ENCODE measurements around the gene PCP4L1. TPM values are rescaled to one million over a fixed set of nuclear protein-coding genes. Genes with fewer than 3 reads are reported as not detected.
"Not testable (repeated sequence)": the region's sequence is repeated elsewhere in the genome, so short reads cannot be mapped to it uniquely, and the experiment has no call there.

The PCP4L1 gene
- total and polyA plus RNA-seq, 9 donors = 0.69 to 20.2 (median 2.6) TPM

DNA sequence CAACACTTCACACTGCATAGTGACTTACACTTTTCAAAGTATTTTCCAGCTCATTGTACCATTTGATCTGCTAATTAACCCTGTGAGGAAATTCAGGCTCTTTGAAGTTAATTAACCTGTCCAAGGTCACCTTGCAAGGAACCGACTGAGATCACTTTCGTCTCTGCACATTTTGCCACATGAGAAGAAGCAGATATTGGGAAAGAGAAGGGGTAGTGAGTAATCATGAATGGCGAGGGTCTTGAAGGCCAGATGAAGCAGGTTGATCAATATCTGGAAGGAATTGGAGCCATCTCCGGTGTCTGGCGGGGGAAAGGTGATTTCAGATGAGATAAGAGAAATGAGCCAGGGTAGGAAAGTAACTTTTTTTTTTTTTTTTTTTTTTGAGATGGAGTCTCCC is 38.5 kb upstream of the PCP4L1 start:
- H3K36me3 ChIP-seq = no peaks in the 10 kb centered on the region
- intact Hi-C loops (cut with DNase I) = loop anchor here in 2 of 4 donors (10.0 kb wide), 2 partner anchors 85 to 165 kb away; partner anchors contain the start of gene MPZ (in 1 of the 2)
- no peak overlapping the region for H3K27ac ChIP-seq
- no peak overlapping the region for H3K4me3 ChIP-seq
- no peaks in the 10 kb centered on the region for H3K9me3 ChIP-seq
- TF ChIP-seq, protein P1, sequence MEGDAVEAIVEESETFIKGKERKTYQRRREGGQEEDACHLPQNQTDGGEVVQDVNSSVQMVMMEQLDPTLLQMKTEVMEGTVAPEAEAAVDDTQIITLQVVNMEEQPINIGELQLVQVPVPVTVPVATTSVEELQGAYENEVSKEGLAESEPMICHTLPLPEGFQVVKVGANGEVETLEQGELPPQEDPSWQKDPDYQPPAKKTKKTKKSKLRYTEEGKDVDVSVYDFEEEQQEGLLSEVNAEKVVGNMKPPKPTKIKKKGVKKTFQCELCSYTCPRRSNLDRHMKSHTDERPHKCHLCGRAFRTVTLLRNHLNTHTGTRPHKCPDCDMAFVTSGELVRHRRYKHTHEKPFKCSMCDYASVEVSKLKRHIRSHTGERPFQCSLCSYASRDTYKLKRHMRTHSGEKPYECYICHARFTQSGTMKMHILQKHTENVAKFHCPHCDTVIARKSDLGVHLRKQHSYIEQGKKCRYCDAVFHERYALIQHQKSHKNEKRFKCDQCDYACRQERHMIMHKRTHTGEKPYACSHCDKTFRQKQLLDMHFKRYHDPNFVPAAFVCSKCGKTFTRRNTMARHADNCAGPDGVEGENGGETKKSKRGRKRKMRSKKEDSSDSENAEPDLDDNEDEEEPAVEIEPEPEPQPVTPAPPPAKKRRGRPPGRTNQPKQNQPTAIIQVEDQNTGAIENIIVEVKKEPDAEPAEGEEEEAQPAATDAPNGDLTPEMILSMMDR (IDR thresholded peaks at IDR 0.05) = no peak
- TF ChIP-seq EP300 (IDR thresholded peaks at IDR 0.05) (no peak), POLR2A (IDR thresholded peaks at IDR 0.05) (no peak)
- no peaks in the 10 kb centered on the region for H3K27me3 ChIP-seq
- 81 to 84% (median 84%) methylated on average over 5 of the region's 5 CpGs for WGBS, 3 donors
- DNase-seq = no peak
- H3K4me1 ChIP-seq (ENCODE audit: insufficient read depth) = no peaks in the 10 kb centered on the region

GRCh38 chr1:161222175-161223019 is 36.1 kb upstream of the PCP4L1 start:
- H3K4me1 ChIP-seq (ENCODE audit: insufficient read depth) = peaks cover 3% of the 10 kb centered on the region
- H3K27ac ChIP-seq = no peak overlapping the region
- H3K4me3 ChIP-seq = no peak overlapping the region
- H3K27me3 ChIP-seq = no peaks in the 10 kb centered on the region
- H3K9me3 ChIP-seq = no peaks in the 10 kb centered on the region
- TF ChIP-seq, protein P1 (IDR thresholded peaks at IDR 0.05) = no peak
- TF ChIP-seq EP300 (IDR thresholded peaks at IDR 0.05) (no peak), POLR2A (IDR thresholded peaks at IDR 0.05) (no peak)
- no peaks in the 10 kb centered on the region for H3K36me3 ChIP-seq
- WGBS, 3 donors = 72 to 77% (median 74%) methylated on average over 6 of the region's 6 CpGs
- no peak for DNase-seq
- intact Hi-C loops (cut with DNase I) = loop anchor here in 2 of 4 donors (10.0 kb wide), 2 partner anchors 82 to 162 kb away; partner anchors contain the start of gene MPZ (in 1 of the 2)

GRCh38 chr1:161223805-161224694 is 34.5 kb upstream of the PCP4L1 start:
- intact Hi-C loops (cut with DNase I) = loop anchor here in 2 of 4 donors (10.0 kb wide), 2 partner anchors 81 to 161 kb away; partner anchors contain the start of gene MPZ (in 1 of the 2)
- WGBS, 3 donors = 88 to 90% (median 89%) methylated on average over 7 of the region's 7 CpGs
- no peak for DNase-seq
- TF ChIP-seq EP300 (IDR thresholded peaks at IDR 0.05) = no peak
- TF ChIP-seq, protein P1 (IDR thresholded peaks at IDR 0.05) = no peak
- no peak for TF ChIP-seq POLR2A (IDR thresholded peaks at IDR 0.05)
- H3K36me3 ChIP-seq = no peaks in the 10 kb centered on the region
- H3K27ac ChIP-seq = no peak overlapping the region
- no peak overlapping the region for H3K4me3 ChIP-seq
- H3K27me3 ChIP-seq = no peaks in the 10 kb centered on the region
- H3K9me3 ChIP-seq = no peaks in the 10 kb centered on the region
- H3K4me1 ChIP-seq (ENCODE audit: insufficient read depth) = peaks cover 5% of the 10 kb centered on the region

- not testable (repeated sequence) for H3K4me1 ChIP-seq (ENCODE audit: insufficient read depth); DNase-seq; H3K27ac ChIP-seq; H3K9me3 ChIP-seq; H3K36me3 ChIP-seq; H3K27me3 ChIP-seq; H3K4me3 ChIP-seq
- WGBS, 3 donors = 83 to 85% (median 85%) methylated on average over 13 of the region's 13 CpGs
- intact Hi-C loops (cut with DNase I) = loop anchor here in 3 of 4 donors (5.0 to 10.0 kb wide), 4 partner anchors 32 to 160 kb away; partner anchors contain the start of gene MPZ (in 1 of the 3)
Observed at GRCh38 chr1:161224695-161225087, 33.9 kb upstream of the PCP4L1 start.

Data from ovary (tissue), 9 donors.